Erythroblast (primary cell): Measurements from ENCODE around the gene NRP1.

Source experiments
- GATA1 ChIP-seq: IDR thresholded peaks from 2 replicates; pipeline ENCODE4 v1.6.1; 2011; ENCODE audit warnings: low read depth, mild to moderate bottlenecking, control low read depth, low read length, moderate library complexity
- POLR2A ChIP-seq: IDR thresholded peaks from 2 replicates; pipeline ENCODE4 v1.6.1; 2011; ENCODE audit warnings: mild to moderate bottlenecking, low read length

- TF ChIP-seq POLR2A: no peak
- TF ChIP-seq GATA1: no peak
Measured at GRCh38 chr10:33178026-33178755, 156.3 kb downstream of the NRP1 start.
